GM13976 (cell line): ENCODE data around the gene LRSAM1.

Experiments
- DNase-seq: peaks from one replicate; pipeline ENCODE4 v3.0.0; 2012; ENCODE audit warnings: low spot score
- CTCF ChIP-seq: IDR thresholded peaks from 2 replicates; pipeline ENCODE4 v1.5.1; 2012; ENCODE audit warnings: borderline replicate concordance, mild to moderate bottlenecking; ENCODE audit not compliant: insufficient read depth; ENCODE audit errors: extremely low read depth, missing control alignments, control extremely low read depth
- in situ Hi-C: fragments of 300-500 bp; cut with MboI; formaldehyde crosslinking; loops from one replicate; pipeline ENCODE4 v1.12.0; 2022; ENCODE audit warnings: low sequenced_read_pairs, mixed read lengths, inconsistent platforms; ENCODE audit not compliant: unreplicated experiment

LRSAM1 gene

GRCh38 chr9:127548352-127548881 is 97.1 kb downstream of the LRSAM1 start:
- no peak for DNase-seq
- no peak for TF ChIP-seq CTCF
- in situ Hi-C loops = no loop called here

GRCh38 chr9:127549218-127549617 is 97.9 kb downstream of the LRSAM1 start:
- no peak for DNase-seq
- no peak for TF ChIP-seq CTCF
- in situ Hi-C loops = no loop called here

GRCh38 chr9:127549751-127550150 is 98.4 kb downstream of the LRSAM1 start:
- no peak for TF ChIP-seq CTCF
- in situ Hi-C loops = no loop called here
- DNase-seq = no peak

GRCh38 chr9:127550282-127550681 is 99.0 kb downstream of the LRSAM1 start:
- TF ChIP-seq CTCF = no peak
- in situ Hi-C loops = no loop called here
- no peak for DNase-seq

GRCh38 chr9:127550751-127551150 is 99.4 kb downstream of the LRSAM1 start:
- TF ChIP-seq CTCF = no peak
- in situ Hi-C loops = no loop called here
- DNase-seq = no peak
